Erythroblast (primary cell): Measurements from ENCODE around the gene HIC1.

Experiments
- DNase-seq, 2 experiments: peaks; one replicate each; lab custom pipeline; 2025; lab: John Stamatoyannopoulos, UW
- GATA1 ChIP-seq: IDR thresholded peaks from 2 replicates; pipeline ENCODE4 v1.6.1; 2011; ENCODE audit warnings: low read depth, mild to moderate bottlenecking, control low read depth, low read length, moderate library complexity
- POLR2A ChIP-seq: IDR thresholded peaks from 2 replicates; pipeline ENCODE4 v1.6.1; 2011; ENCODE audit warnings: mild to moderate bottlenecking, low read length

HIC1 gene

GRCh38 chr17:2065949-2066400, 11.1 kb downstream of the HIC1 start:
- no peak for DNase-seq
- no peak for TF ChIP-seq GATA1
- TF ChIP-seq POLR2A: no peak

DNA sequence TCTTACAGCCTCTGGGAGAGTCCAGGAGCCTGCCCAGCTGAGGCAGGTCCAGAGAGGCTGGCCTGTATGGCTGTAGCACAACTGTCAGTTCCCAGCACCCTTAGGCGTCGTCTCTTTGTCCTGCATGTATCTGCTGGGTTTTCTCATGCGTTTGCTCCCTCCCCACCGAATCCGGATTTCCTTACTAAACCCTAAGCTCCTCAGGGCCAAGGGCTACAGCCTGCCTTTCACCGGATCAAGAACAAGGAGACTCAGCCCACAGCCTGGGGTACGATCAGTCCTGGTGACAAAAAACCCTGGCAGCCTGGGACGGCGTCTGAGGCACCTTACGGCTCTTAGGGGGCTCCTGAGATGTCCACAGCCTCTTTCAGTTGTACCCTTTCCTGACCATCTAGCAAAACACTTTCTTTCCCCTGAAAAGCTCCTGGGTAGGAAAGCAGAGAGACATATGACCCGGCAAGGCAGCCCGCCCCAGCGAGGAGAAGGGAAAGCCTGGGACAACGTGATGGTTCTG, 12.2 kb downstream of the HIC1 start:
- TF ChIP-seq POLR2A (no peak), GATA1 (no peak)
- DNase-seq: no peak

GRCh38 chr17:2067608-2068024, 12.7 kb downstream of the HIC1 start:
- TF ChIP-seq GATA1: no peak

DNA sequence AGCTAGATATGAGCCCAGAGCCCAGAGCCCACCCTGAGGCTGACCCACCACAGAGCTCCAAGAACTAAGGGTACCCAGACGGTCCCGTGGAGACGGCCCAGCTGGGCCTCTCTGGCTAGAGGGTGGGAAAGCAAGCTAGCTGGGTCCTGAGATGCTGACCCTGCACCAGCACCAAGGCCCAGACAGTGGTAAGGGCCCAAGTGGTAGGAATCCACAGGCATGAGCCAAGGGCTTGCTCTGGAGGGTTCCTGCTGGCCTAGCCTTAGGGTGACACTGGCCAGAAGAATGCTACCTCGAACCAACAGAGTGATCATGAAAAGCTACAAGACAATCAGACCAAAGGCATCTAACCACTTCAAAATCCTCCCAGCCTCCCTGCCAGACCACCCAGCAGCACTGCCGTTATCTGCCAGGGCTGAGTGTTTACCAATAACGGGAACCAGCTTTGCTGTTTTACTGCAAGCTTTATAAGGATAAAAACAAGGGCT, 13.2 kb downstream of the HIC1 start:
- TF ChIP-seq GATA1: no peak
- no peak for TF ChIP-seq POLR2A
- no peak for DNase-seq

More at GRCh38 chr17:2067608-2068024, 12.7 kb downstream of the HIC1 start:
- no peak for DNase-seq

GRCh38 chr17:2068519-2069051, 13.7 kb downstream of the HIC1 start:
- no peak for DNase-seq
- no peak for TF ChIP-seq GATA1
- TF ChIP-seq POLR2A: no peak

DNA sequence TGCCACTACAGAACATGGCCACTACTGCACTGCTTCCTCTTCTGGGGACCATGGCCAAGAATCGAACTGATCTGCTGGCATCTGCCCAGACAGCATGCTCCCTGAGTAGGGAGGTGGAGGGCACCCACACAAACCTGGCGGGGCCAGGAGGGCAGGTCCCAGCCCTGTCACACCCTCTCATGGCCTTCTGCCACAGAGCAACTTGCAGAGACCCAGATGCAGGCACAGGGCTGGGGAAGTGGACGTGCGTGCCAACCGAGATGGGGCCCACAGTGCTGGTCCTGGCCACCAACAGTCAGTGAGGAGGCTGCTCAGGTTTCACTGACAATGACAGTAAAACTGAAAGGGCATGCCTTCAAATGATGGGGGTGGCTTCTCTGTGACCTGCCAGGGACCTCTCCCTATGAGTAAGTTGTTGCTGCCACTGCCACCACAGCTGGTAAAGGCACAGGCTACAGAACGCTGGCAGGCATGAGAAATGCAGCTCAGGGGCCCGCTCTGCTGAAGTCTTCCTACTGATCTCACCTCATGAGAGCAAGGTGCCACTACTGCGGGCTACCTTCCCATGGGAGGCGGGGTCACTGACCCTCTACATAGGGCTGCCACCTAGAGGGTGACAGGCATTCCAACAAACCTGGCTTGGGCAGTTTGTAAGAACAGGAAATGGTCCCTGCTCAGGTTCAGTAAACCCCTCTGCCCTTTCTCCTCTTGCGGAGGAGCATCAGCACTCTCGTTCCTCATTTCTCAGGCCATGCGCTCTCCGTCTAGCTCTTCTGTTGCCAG, 15.5 kb downstream of the HIC1 start:
- DNase-seq: no peak

DNA sequence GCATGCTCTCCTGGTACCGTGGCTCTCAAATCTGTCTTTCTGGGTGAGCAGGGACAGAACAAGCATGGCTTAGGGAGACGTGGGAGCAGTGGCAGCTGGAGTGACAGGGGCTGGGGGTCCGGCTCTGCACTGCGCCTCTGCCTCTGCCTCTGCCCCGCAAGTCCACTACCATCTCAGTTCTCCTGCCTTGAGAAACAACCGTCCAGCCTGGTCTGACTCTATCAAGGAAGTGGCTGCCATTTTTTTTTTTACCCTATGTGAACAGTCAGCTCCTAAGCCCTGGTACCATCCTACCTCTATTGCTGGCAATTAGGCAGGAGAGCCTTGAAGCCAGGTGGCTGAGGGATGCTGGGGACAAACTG, 16.1 kb downstream of the HIC1 start:
- DNase-seq: no peak
- TF ChIP-seq POLR2A (no peak), GATA1 (no peak)

More for the DNA sequence above, 15.5 kb downstream of the HIC1 start:
- TF ChIP-seq GATA1 (no peak), POLR2A (no peak)

- no peak for DNase-seq
- no peak for TF ChIP-seq POLR2A
- TF ChIP-seq GATA1: no peak
Observed at GRCh38 chr17:2071455-2072281, 16.8 kb downstream of the HIC1 start.

GRCh38 chr17:2074919-2075318, 20.0 kb downstream of the HIC1 start:
- DNase-seq: no peak
- TF ChIP-seq POLR2A (no peak), GATA1 (no peak)

DNA sequence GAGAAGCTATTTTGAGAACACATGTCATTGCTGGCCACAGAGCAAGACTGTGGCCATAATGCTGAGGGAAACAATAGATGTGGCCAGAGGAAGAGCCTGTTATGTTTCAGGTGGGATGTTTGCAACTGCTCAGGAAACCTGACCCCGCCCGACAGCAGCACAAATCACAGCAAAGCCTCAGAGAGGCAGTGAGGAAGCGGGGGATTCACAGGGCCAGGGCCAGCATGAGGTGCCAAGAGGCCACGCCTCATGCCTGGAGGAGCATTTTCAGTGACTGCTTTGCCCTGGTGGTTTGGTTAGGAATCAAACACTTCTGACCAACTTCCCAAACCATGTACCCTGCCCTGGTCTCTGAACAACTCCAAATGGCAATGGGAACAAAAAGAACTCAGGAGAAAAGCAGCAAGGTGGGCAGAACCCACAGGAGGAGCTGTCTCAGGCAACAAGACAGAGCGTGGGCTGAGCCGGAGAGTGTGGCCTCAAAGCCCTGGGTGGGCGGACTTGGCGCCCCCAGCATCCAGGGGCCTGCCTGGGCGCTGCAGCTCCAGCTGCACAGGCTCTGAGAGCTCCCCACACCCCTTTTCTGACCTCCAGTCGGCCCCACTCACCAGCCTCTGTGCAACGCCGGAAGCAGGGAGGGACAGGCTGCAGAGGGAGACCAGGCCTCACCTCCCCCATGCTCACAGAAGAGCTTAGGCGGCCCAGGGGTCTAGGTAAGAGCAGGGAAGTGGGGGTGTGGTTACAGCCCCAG, 20.6 kb downstream of the HIC1 start:
- TF ChIP-seq GATA1: no peak
- TF ChIP-seq POLR2A: no peak
- DNase-seq: no peak

DNA sequence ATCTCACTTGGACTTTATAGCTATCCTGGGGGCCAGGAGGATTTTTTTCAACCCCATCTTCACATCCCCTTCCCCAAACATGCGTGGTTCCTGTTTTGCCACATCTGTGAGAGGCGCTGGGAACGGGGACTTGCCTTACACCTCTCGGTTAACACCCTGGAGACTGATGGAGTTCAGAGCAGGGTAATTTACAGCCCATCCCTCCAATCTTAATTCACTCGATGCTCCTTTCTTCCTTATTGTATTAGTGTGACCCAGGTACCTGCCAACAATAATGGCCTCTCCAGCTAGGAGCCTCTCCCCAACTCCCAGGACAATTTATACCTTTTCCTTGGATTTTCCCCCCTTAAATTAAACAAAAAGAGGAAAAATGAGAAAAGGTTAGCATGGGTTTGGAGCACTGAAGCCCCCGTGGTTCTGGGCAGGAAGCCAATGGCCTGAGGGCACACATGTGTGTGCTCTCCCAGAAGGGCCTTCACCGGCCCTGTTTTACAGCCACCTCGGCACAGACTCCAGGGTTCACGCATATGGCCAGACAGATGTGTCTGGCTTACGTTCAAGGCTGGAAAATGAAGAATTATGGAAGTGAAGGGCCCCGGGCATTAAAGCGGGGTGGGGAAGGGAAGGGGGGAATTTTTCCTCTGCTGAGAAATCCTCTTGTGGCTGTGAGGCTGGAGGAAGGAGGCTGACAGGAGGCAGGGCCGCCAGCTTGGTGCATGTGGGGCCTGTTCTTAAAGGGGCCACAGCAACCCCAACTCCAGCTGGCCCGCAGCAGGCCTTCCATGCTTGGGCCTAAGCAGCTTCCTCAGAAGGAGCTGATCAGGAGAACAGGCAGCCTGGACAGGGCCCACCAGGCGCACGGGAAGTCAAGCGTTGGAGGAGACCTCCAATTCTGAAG, 21.4 kb downstream of the HIC1 start:
- no peak for TF ChIP-seq POLR2A
- no peak for TF ChIP-seq GATA1
- DNase-seq: no peak

- no peak for DNase-seq
- TF ChIP-seq GATA1: no peak
- no peak for TF ChIP-seq POLR2A
Observed at GRCh38 chr17:2077040-2077439, 22.1 kb downstream of the HIC1 start.
